ENCODE measurements around the gene ZNF267.

DNA sequence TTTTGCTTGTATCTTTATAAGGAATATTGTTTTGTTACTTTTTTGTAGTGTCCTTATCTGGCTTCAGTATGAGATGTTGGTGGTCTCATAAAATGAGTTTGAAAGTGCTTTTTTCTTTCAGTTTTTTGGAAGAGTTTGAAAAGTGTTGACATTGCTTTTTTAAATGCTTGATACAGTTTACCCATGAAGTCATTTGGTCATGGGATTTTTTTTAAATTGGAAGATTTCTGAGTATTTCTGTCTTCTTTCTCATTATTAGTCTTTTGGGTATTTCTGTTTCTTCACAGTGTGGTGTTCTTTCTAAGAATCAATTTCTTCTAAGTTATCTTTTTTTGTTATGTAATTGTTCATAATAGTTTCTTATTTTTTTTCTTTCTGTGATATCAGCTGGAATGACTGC lies 15.1 kb downstream of the ZNF267 start:
- TF ChIP-seq POLR2AphosphoS5 (IDR thresholded peaks at IDR 0.05) (no peak), POLR2A (IDR thresholded peaks at IDR 0.05) (no peak), EP300 (IDR thresholded peaks at IDR 0.05; ENCODE audit: low read depth) (no peak)
- TF ChIP-seq, protein P1, sequence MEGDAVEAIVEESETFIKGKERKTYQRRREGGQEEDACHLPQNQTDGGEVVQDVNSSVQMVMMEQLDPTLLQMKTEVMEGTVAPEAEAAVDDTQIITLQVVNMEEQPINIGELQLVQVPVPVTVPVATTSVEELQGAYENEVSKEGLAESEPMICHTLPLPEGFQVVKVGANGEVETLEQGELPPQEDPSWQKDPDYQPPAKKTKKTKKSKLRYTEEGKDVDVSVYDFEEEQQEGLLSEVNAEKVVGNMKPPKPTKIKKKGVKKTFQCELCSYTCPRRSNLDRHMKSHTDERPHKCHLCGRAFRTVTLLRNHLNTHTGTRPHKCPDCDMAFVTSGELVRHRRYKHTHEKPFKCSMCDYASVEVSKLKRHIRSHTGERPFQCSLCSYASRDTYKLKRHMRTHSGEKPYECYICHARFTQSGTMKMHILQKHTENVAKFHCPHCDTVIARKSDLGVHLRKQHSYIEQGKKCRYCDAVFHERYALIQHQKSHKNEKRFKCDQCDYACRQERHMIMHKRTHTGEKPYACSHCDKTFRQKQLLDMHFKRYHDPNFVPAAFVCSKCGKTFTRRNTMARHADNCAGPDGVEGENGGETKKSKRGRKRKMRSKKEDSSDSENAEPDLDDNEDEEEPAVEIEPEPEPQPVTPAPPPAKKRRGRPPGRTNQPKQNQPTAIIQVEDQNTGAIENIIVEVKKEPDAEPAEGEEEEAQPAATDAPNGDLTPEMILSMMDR (IDR thresholded peaks at IDR 0.05): no peak

Data from transverse colon (tissue), 4 donors.